Uterus (tissue), 4 donors: ENCODE measurements around the gene ARHGAP21. TPM values are rescaled to one million over a fixed set of nuclear protein-coding genes. Genes with fewer than 3 reads are reported as not detected.

ENCODE experiments used
- DNase-seq, 2 donors: peaks; one replicate each; pipeline ENCODE4 v3.0.0-alpha.2; 2019 to 2020
- H3K27ac ChIP-seq, 2 donors: fragments of 200-600 bp; sonication (generic); 1 replicate in 1 of 2; 2 replicates in 1 of 2; pipeline ENCODE4 v1.5.1; 2016 to 2018
- H3K27me3 ChIP-seq, 2 donors: fragments of 200-600 bp; sonication (generic); one replicate each; pipeline ENCODE4 v1.5.1; 2018 to 2019; ENCODE audit warnings: control low read depth in 1 of 2
- H3K36me3 ChIP-seq, 2 donors: fragments of 200-600 bp; sonication (generic); one replicate each; pipeline ENCODE4 v1.5.1; 2019; ENCODE audit warnings: control low read depth in 1 of 2
- H3K4me1 ChIP-seq, 2 donors: fragments of 200-600 bp; sonication (generic); one replicate each; pipeline ENCODE4 v1.5.1; 2018 to 2019; ENCODE audit warnings: control low read depth in 1 of 2
- H3K4me3 ChIP-seq, 2 donors: fragments of 200-600 bp; sonication (generic); 1 replicate in 1 of 2; 2 replicates in 1 of 2; pipeline ENCODE4 v1.5.1; 2018 to 2019; ENCODE audit warnings: mild to moderate bottlenecking in 1 of 2
- H3K9me3 ChIP-seq, 2 donors: fragments of 200-600 bp; sonication (generic); one replicate each; pipeline ENCODE4 v1.5.1; 2019; ENCODE audit warnings: control low read depth in 1 of 2
- CTCF ChIP-seq, 4 experiments: fragments of 200-600 bp in 2 of 4; fragments of 450-650 bp in 2 of 4; sonication (generic) in 2 of 4; IDR thresholded peaks; one replicate each; pipeline ENCODE4 v1.5.1; 2016 to 2019; ENCODE audit warnings: antibody characterized with exemption in 4 of 4, mild to moderate bottlenecking in 2 of 4, moderate library complexity in 1 of 4
- POLR2A ChIP-seq, 2 donors: fragments of 450-650 bp; IDR thresholded peaks; one replicate each; pipeline ENCODE4 v1.6.1; 2016; ENCODE audit warnings: antibody characterized with exemption in 2 of 2, mild to moderate bottlenecking in 1 of 2, moderate library complexity in 1 of 2
- intact Hi-C: fragments of 100-400 bp; cut with DNase I; formaldehyde crosslinking; loops from one replicate; pipeline ENCODE4 v1.15.1; 2023; ENCODE audit warnings: low total_unique reads
- total RNA-seq, 4 donors: library from RNA; depleted of rRNA in 3 of 4; stranded (reverse); fragments of >200 nt in 3 of 4; gene quantifications; one replicate each; pipeline versions ENCODE4 v1.1.0 to v1.2.4, GENCODE V29; 2014 to 2023
- donor health status: DM: yes; HTN: yes; CAD: no.

ARHGAP21 gene
- total RNA-seq, 4 donors from 2014 or later, result 90.4 to 168 (median 124) TPM

- no peak overlapping the region for H3K4me3 ChIP-seq
- no peaks in the 10 kb centered on the region for H3K9me3 ChIP-seq
- no peak for TF ChIP-seq POLR2A (IDR thresholded peaks at IDR 0.05)
- TF ChIP-seq CTCF (IDR thresholded peaks at IDR 0.05), result no peak
- H3K4me1 ChIP-seq, result no peaks in the 10 kb centered on the region
- no peaks in the 10 kb centered on the region for H3K27me3 ChIP-seq
- intact Hi-C loops, result no loop called here
- H3K27ac ChIP-seq, result no peak overlapping the region
- H3K36me3 ChIP-seq, result no peaks in the 10 kb centered on the region
- no peak for DNase-seq
Measured at GRCh38 chr10:24603333-24603732, 120.4 kb downstream of the ARHGAP21 start.

- TF ChIP-seq POLR2A (IDR thresholded peaks at IDR 0.05), result no peak
- no peak overlapping the region for H3K4me3 ChIP-seq
- intact Hi-C loops, result no loop called here
- DNase-seq, result no peak
- no peaks in the 10 kb centered on the region for H3K36me3 ChIP-seq
- H3K9me3 ChIP-seq, result no peaks in the 10 kb centered on the region
- H3K27ac ChIP-seq, result no peak overlapping the region
- no peaks in the 10 kb centered on the region for H3K4me1 ChIP-seq
- H3K27me3 ChIP-seq, result no peaks in the 10 kb centered on the region
Measured at GRCh38 chr10:24597961-24598360, 125.7 kb downstream of the ARHGAP21 start.

GRCh38 chr10:24597426-24597825, 126.3 kb downstream of the ARHGAP21 start:
- no peaks in the 10 kb centered on the region for H3K27me3 ChIP-seq
- intact Hi-C loops, result no loop called here
- no peaks in the 10 kb centered on the region for H3K9me3 ChIP-seq
- no peak overlapping the region for H3K27ac ChIP-seq
- no peak for TF ChIP-seq POLR2A (IDR thresholded peaks at IDR 0.05)
- no peak for TF ChIP-seq CTCF (IDR thresholded peaks at IDR 0.05)
- H3K4me3 ChIP-seq, result no peak overlapping the region
- no peaks in the 10 kb centered on the region for H3K36me3 ChIP-seq
- no peak for DNase-seq
- H3K4me1 ChIP-seq, result no peaks in the 10 kb centered on the region

GRCh38 chr10:24596217-24596930, 127.3 kb downstream of the ARHGAP21 start:
- no peak overlapping the region for H3K27ac ChIP-seq
- H3K4me3 ChIP-seq, result no peak overlapping the region
- H3K4me1 ChIP-seq, result no peaks in the 10 kb centered on the region
- TF ChIP-seq POLR2A (IDR thresholded peaks at IDR 0.05), result no peak
- TF ChIP-seq CTCF (IDR thresholded peaks at IDR 0.05), result no peak
- intact Hi-C loops, result no loop called here
- DNase-seq, result no peak
- H3K27me3 ChIP-seq, result no peaks in the 10 kb centered on the region
- no peaks in the 10 kb centered on the region for H3K36me3 ChIP-seq
- no peaks in the 10 kb centered on the region for H3K9me3 ChIP-seq

- H3K36me3 ChIP-seq, result no peaks in the 10 kb centered on the region
- intact Hi-C loops, result no loop called here
Measured at GRCh38 chr10:24590697-24591457, 132.8 kb downstream of the ARHGAP21 start.

More at GRCh38 chr10:24590697-24591457, 132.8 kb downstream of the ARHGAP21 start:
- Histone ChIP-seq H3K9me3 (no peaks in the 10 kb centered on the region), H3K4me3 (no peak overlapping the region), H3K27me3 (no peaks in the 10 kb centered on the region), H3K27ac (no peak overlapping the region), H3K4me1 (no peaks in the 10 kb centered on the region)
- TF ChIP-seq POLR2A (IDR thresholded peaks at IDR 0.05) (no peak), CTCF (IDR thresholded peaks at IDR 0.05) (no peak)
- no peak for DNase-seq
